ENCODE data around the gene SPTLC2.
"Not testable (repeated sequence)": the region's sequence is repeated elsewhere in the genome, so short reads cannot be mapped to it uniquely, and the experiment has no call there.

The SPTLC2 gene

GRCh38 chr14:77616454-77617229 is at the start of gene SPTLC2:
Gene SPTLC2, minus strand, starts transcription at chr14:77616637. Its CDS starts 58 bp downstream, at chr14:77616579.
- H3K4me1 Mint-ChIP-seq: peaks cover 18% of the 10 kb centered on the region
- peaks cover 3% of the 10 kb centered on the region for H3K36me3 Mint-ChIP-seq
- peak; percentile 92 for ATAC-seq (ENCODE audit: low read depth)
- H3K4me3 Mint-ChIP-seq: peak within 1 kb of the TSS; percentile 94
- peak within 1 kb of the TSS; percentile 62 for H3K27ac Mint-ChIP-seq
- DNase-seq (ENCODE audit: low spot score in 2 of 2): peak; percentile 84 to 93
- H3K9me3 Mint-ChIP-seq: no peaks in the 10 kb centered on the region
- no peaks in the 10 kb centered on the region for H3K27me3 Mint-ChIP-seq

- H3K27me3 Mint-ChIP-seq: peaks cover 2% of the 10 kb centered on the region
- no peak overlapping the region for H3K4me3 Mint-ChIP-seq
- H3K36me3 Mint-ChIP-seq: no peaks in the 10 kb centered on the region
- no peak for ATAC-seq (ENCODE audit: low read depth)
- H3K9me3 Mint-ChIP-seq: no peaks in the 10 kb centered on the region
- H3K27ac Mint-ChIP-seq: no peak overlapping the region
- peaks cover 3% of the 10 kb centered on the region for H3K4me1 Mint-ChIP-seq
- DNase-seq (ENCODE audit: low spot score in 2 of 2): no peak
These were observed 46.9 kb upstream of the SPTLC2 start for GRCh38 chr14:77663293-77663692.

- ATAC-seq (ENCODE audit: low read depth); H3K4me3 Mint-ChIP-seq; H3K9me3 Mint-ChIP-seq; H3K36me3 Mint-ChIP-seq; H3K4me1 Mint-ChIP-seq; H3K27ac Mint-ChIP-seq; DNase-seq (ENCODE audit: low spot score in 2 of 2); H3K27me3 Mint-ChIP-seq: not testable (repeated sequence)
These were observed 45.1 kb upstream of the SPTLC2 start for GRCh38 chr14:77661562-77661961.

GRCh38 chr14:77660754-77661153 is 44.3 kb upstream of the SPTLC2 start:
- Mint-ChIP-seq H3K36me3 (no peaks in the 10 kb centered on the region), H3K27ac (no peak overlapping the region), H3K27me3 (peaks cover 2% of the 10 kb centered on the region), H3K4me3 (no peak overlapping the region), H3K9me3 (no peaks in the 10 kb centered on the region), H3K4me1 (peaks cover 5% of the 10 kb centered on the region)
- ATAC-seq (ENCODE audit: low read depth) (no peak), DNase-seq (ENCODE audit: low spot score in 2 of 2) (no peak)

GRCh38 chr14:77659831-77660230 is 43.4 kb upstream of the SPTLC2 start:
- Mint-ChIP-seq H3K4me1 (peaks cover 8% of the 10 kb centered on the region), H3K9me3 (no peaks in the 10 kb centered on the region), H3K4me3 (no peak overlapping the region), H3K27ac (no peak overlapping the region), H3K36me3 (no peaks in the 10 kb centered on the region), H3K27me3 (peaks cover 4% of the 10 kb centered on the region)
- ATAC-seq (ENCODE audit: low read depth) (no peak), DNase-seq (ENCODE audit: low spot score in 2 of 2) (no peak)

GRCh38 chr14:77657280-77657679 is 40.8 kb upstream of the SPTLC2 start:
- Mint-ChIP-seq H3K4me3 (no peak overlapping the region), H3K36me3 (no peaks in the 10 kb centered on the region), H3K27ac (no peak overlapping the region), H3K9me3 (no peaks in the 10 kb centered on the region), H3K27me3 (peaks cover 4% of the 10 kb centered on the region), H3K4me1 (peaks cover 11% of the 10 kb centered on the region)
- ATAC-seq (ENCODE audit: low read depth): no peak
- no peak for DNase-seq (ENCODE audit: low spot score in 2 of 2)

- DNase-seq (ENCODE audit: low spot score in 2 of 2) (no peak), ATAC-seq (ENCODE audit: low read depth) (no peak)
- Mint-ChIP-seq H3K4me1 (peaks cover 10% of the 10 kb centered on the region), H3K9me3 (no peaks in the 10 kb centered on the region), H3K4me3 (no peak overlapping the region), H3K27me3 (peaks cover 2% of the 10 kb centered on the region), H3K36me3 (no peaks in the 10 kb centered on the region), H3K27ac (no peak overlapping the region)
These were observed 37.6 kb upstream of the SPTLC2 start for GRCh38 chr14:77654001-77654441.

- Mint-ChIP-seq H3K27ac (no peak overlapping the region), H3K4me3 (no peak overlapping the region), H3K36me3 (no peaks in the 10 kb centered on the region), H3K4me1 (peaks cover 5% of the 10 kb centered on the region), H3K9me3 (peaks cover 1% of the 10 kb centered on the region), H3K27me3 (no peaks in the 10 kb centered on the region)
- ATAC-seq (ENCODE audit: low read depth) (no peak), DNase-seq (ENCODE audit: low spot score in 2 of 2) (no peak)
These were observed 32.9 kb upstream of the SPTLC2 start for GRCh38 chr14:77649326-77649725.

- DNase-seq (ENCODE audit: low spot score in 2 of 2) (no peak), ATAC-seq (ENCODE audit: low read depth) (no peak)
- H3K27me3 Mint-ChIP-seq: no peaks in the 10 kb centered on the region
- H3K4me1 Mint-ChIP-seq: peaks cover 5% of the 10 kb centered on the region
- no peak overlapping the region for H3K4me3 Mint-ChIP-seq
- no peak overlapping the region for H3K27ac Mint-ChIP-seq
- H3K9me3 Mint-ChIP-seq: peaks cover 1% of the 10 kb centered on the region
- H3K36me3 Mint-ChIP-seq: no peaks in the 10 kb centered on the region
These were observed 32.2 kb upstream of the SPTLC2 start for GRCh38 chr14:77648520-77649200.

GRCh38 chr14:77647853-77648252 is 31.4 kb upstream of the SPTLC2 start:
- H3K4me1 Mint-ChIP-seq: peaks cover 2% of the 10 kb centered on the region
- no peak for ATAC-seq (ENCODE audit: low read depth)
- H3K4me3 Mint-ChIP-seq: no peak overlapping the region
- H3K36me3 Mint-ChIP-seq: no peaks in the 10 kb centered on the region
- H3K27me3 Mint-ChIP-seq: no peaks in the 10 kb centered on the region
- peaks cover 1% of the 10 kb centered on the region for H3K9me3 Mint-ChIP-seq
- H3K27ac Mint-ChIP-seq: no peak overlapping the region
- no peak for DNase-seq (ENCODE audit: low spot score in 2 of 2)

- no peaks in the 10 kb centered on the region for H3K36me3 Mint-ChIP-seq
- DNase-seq (ENCODE audit: low spot score in 2 of 2): no peak
- H3K4me1 Mint-ChIP-seq: peaks cover 5% of the 10 kb centered on the region
- no peaks in the 10 kb centered on the region for H3K27me3 Mint-ChIP-seq
- no peak for ATAC-seq (ENCODE audit: low read depth)
- peaks cover 1% of the 10 kb centered on the region for H3K9me3 Mint-ChIP-seq
- no peak overlapping the region for H3K27ac Mint-ChIP-seq
- H3K4me3 Mint-ChIP-seq: no peak overlapping the region
These were observed 30.5 kb upstream of the SPTLC2 start for GRCh38 chr14:77646907-77647306.

GRCh38 chr14:77645520-77646230 is 29.2 kb upstream of the SPTLC2 start:
- Mint-ChIP-seq H3K36me3 (no peaks in the 10 kb centered on the region), H3K9me3 (peaks cover 1% of the 10 kb centered on the region), H3K4me3 (no peak overlapping the region), H3K27me3 (no peaks in the 10 kb centered on the region), H3K4me1 (peaks cover 12% of the 10 kb centered on the region), H3K27ac (no peak overlapping the region)
- ATAC-seq (ENCODE audit: low read depth) (no peak), DNase-seq (ENCODE audit: low spot score in 2 of 2) (no peak)

- Mint-ChIP-seq H3K27ac (peak overlapping the region; percentile 78), H3K36me3 (no peaks in the 10 kb centered on the region), H3K9me3 (peaks cover 1% of the 10 kb centered on the region), H3K4me3 (peak overlapping the region; percentile 95), H3K4me1 (peaks cover 12% of the 10 kb centered on the region), H3K27me3 (no peaks in the 10 kb centered on the region)
- DNase-seq (ENCODE audit: low spot score in 2 of 2): no peak
- no peak for ATAC-seq (ENCODE audit: low read depth)
These were observed 26.0 kb upstream of the SPTLC2 start for GRCh38 chr14:77642407-77642806.
